Suppressor macrophage treated with lipopolysaccharide for 4 hours (primary cell): ENCODE data around the gene ULK1.

Source experiments
- DNase-seq: peaks from one replicate; pipeline ENCODE4 v3.0.0-alpha.2; 2020

The ULK1 gene

GRCh38 chr12:131893605-131894312, 663 bp upstream of the ULK1 start:
- DNase-seq = no peak

- no peak for DNase-seq
Measured at GRCh38 chr12:131894981-131895639, 688 bp downstream of the ULK1 start.

- DNase-seq = no peak
Measured at GRCh38 chr12:131895640-131896079, 1.2 kb downstream of the ULK1 start.

- peak; percentile 80 for DNase-seq
Measured at GRCh38 chr12:131896080-131896810, 1.8 kb downstream of the ULK1 start.

GRCh38 chr12:131896811-131897270, 2.4 kb downstream of the ULK1 start:
- DNase-seq = no peak

- DNase-seq = no peak
Measured at GRCh38 chr12:131897276-131897675, 2.9 kb downstream of the ULK1 start.

GRCh38 chr12:131897875-131898274, 3.5 kb downstream of the ULK1 start:
- DNase-seq = no peak

- no peak for DNase-seq
Measured at GRCh38 chr12:131900397-131900796, 6.0 kb downstream of the ULK1 start.

GRCh38 chr12:131901431-131902331, 7.3 kb downstream of the ULK1 start:
- DNase-seq = no peak

- DNase-seq = no peak
Measured at GRCh38 chr12:131902332-131903241, 8.2 kb downstream of the ULK1 start.

GRCh38 chr12:131903270-131904255, 9.1 kb downstream of the ULK1 start:
- DNase-seq = no peak

- no peak for DNase-seq
Measured at GRCh38 chr12:131904346-131904745, 9.9 kb downstream of the ULK1 start.

- DNase-seq = no peak
Measured at GRCh38 chr12:131905081-131905629, 10.7 kb downstream of the ULK1 start.

- DNase-seq = no peak
Measured at GRCh38 chr12:131905630-131906091, 11.2 kb downstream of the ULK1 start.

- DNase-seq = no peak
Measured at GRCh38 chr12:131907379-131908091, 13.1 kb downstream of the ULK1 start.

- DNase-seq = no peak
Measured at GRCh38 chr12:131908092-131909080, 14.0 kb downstream of the ULK1 start.

GRCh38 chr12:131909081-131909751, 14.8 kb downstream of the ULK1 start:
- DNase-seq = no peak
